RWPE2 (cell line): Measurements from ENCODE around the gene KRTAP4-8.
A peak's percentile ranks its signal among the peaks of the same experiment; 100 is the strongest.
"Not testable (repeated sequence)": the region's sequence is repeated elsewhere in the genome, so short reads cannot be mapped to it uniquely, and the experiment has no call there.

Experiments used
- ATAC-seq: fragments of 200-7000 bp; cut with Tn5 transposase; 3 replicates; pipeline ENCODE4 v1.9.1; 2021; ENCODE audit warnings: low read depth
- DNase-seq: peaks from one replicate; pipeline ENCODE4 v3.0.0-alpha.2; 2020; ENCODE audit warnings: low spot score
- H3K27ac ChIP-seq: fragments of 450-650 bp; 2 replicates; pipeline ENCODE4 v1.5.1; 2017; ENCODE audit warnings: mild to moderate bottlenecking; ENCODE audit not compliant: poor library complexity, severe bottlenecking
- H3K27me3 ChIP-seq: fragments of 250-450 bp; sonication (Bioruptor Pico); 2 replicates; pipeline ENCODE4 v1.5.1; 2021; ENCODE audit warnings: mild to moderate bottlenecking, moderate library complexity; ENCODE audit not compliant: insufficient read depth, poor library complexity, severe bottlenecking
- H3K36me3 ChIP-seq: fragments of 250-450 bp; sonication (Bioruptor Pico); 2 replicates; pipeline ENCODE4 v1.5.1; 2020; ENCODE audit warnings: low read depth, mild to moderate bottlenecking, moderate library complexity
- H3K4me1 ChIP-seq: fragments of 250-450 bp; sonication (Bioruptor Pico); 2 replicates; pipeline ENCODE4 v1.5.1; 2021; ENCODE audit warnings: mild to moderate bottlenecking, moderate library complexity; ENCODE audit not compliant: insufficient read depth, poor library complexity, severe bottlenecking
- H3K4me3 ChIP-seq: fragments of 250-450 bp; sonication (Bioruptor Pico); 2 replicates; pipeline ENCODE4 v1.5.1; 2021; ENCODE audit warnings: mild to moderate bottlenecking, moderate library complexity; ENCODE audit not compliant: severe bottlenecking
- H3K9me3 ChIP-seq: fragments of 250-450 bp; sonication (Bioruptor Pico); 2 replicates; pipeline ENCODE4 v1.5.1; 2021; ENCODE audit warnings: mild to moderate bottlenecking, moderate library complexity; ENCODE audit not compliant: severe bottlenecking
- CTCF ChIP-seq: fragments of 450-650 bp; IDR thresholded peaks from one replicate; pipeline ENCODE4 v1.5.1; 2017; ENCODE audit warnings: mild to moderate bottlenecking, moderate library complexity; ENCODE audit not compliant: poor library complexity, severe bottlenecking

The KRTAP4-8 gene

GRCh38 chr17:41111151-41111885 is 13.4 kb upstream of the KRTAP4-8 start:
- H3K4me1 ChIP-seq = no peaks in the 10 kb centered on the region
- no peak overlapping the region for H3K4me3 ChIP-seq
- ATAC-seq (no peak), DNase-seq (no peak)
- H3K36me3 ChIP-seq = no peaks in the 10 kb centered on the region
- no peaks in the 10 kb centered on the region for H3K27me3 ChIP-seq
- no peaks in the 10 kb centered on the region for H3K9me3 ChIP-seq
- no peak overlapping the region for H3K27ac ChIP-seq
- TF ChIP-seq CTCF = no peak

- not testable (repeated sequence) for H3K9me3 ChIP-seq, H3K27ac ChIP-seq, H3K4me3 ChIP-seq, H3K36me3 ChIP-seq, H3K27me3 ChIP-seq, H3K4me1 ChIP-seq, DNase-seq, ATAC-seq
Measured at GRCh38 chr17:41108728-41109386, 10.9 kb upstream of the KRTAP4-8 start.

- H3K36me3 ChIP-seq = no peaks in the 10 kb centered on the region
- TF ChIP-seq CTCF = no peak
- no peaks in the 10 kb centered on the region for H3K27me3 ChIP-seq
- H3K27ac ChIP-seq = no peak overlapping the region
- no peak overlapping the region for H3K4me3 ChIP-seq
- H3K4me1 ChIP-seq = peaks cover 6% of the 10 kb centered on the region
- DNase-seq (no peak), ATAC-seq (no peak)
- no peaks in the 10 kb centered on the region for H3K9me3 ChIP-seq
Measured at GRCh38 chr17:41107941-41108450, 10.1 kb upstream of the KRTAP4-8 start.

- not testable (repeated sequence) for ATAC-seq, H3K9me3 ChIP-seq, H3K36me3 ChIP-seq, DNase-seq, H3K4me3 ChIP-seq, H3K27me3 ChIP-seq
- H3K27ac ChIP-seq = peak within 1 kb of the TSS; percentile 70
- peaks cover 13% of the 10 kb centered on the region for H3K4me1 ChIP-seq
Measured at GRCh38 chr17:41105347-41105746, 7.4 kb upstream of the KRTAP4-8 start, which contains the start of gene KRTAP4-9. KRTAP4-9 (plus strand) TSS chr17:41105389; CDS start chr17:41105389, 0 bp downstream.

- not testable (repeated sequence) for H3K9me3 ChIP-seq, H3K4me3 ChIP-seq, DNase-seq, H3K36me3 ChIP-seq, H3K27me3 ChIP-seq
- ATAC-seq = peak; percentile 91
- Histone ChIP-seq H3K27ac (peak overlapping the region; percentile 70), H3K4me1 (peaks cover 21% of the 10 kb centered on the region)
Measured at GRCh38 chr17:41104386-41105038, 6.6 kb upstream of the KRTAP4-8 start.

GRCh38 chr17:41103896-41104295 is 6.0 kb upstream of the KRTAP4-8 start:
- H3K9me3 ChIP-seq = peaks cover 3% of the 10 kb centered on the region
- H3K27ac ChIP-seq = peak overlapping the region; percentile 70
- DNase-seq (no peak), ATAC-seq (no peak)
- peaks cover 26% of the 10 kb centered on the region for H3K4me1 ChIP-seq
- H3K36me3 ChIP-seq = no peaks in the 10 kb centered on the region
- H3K27me3 ChIP-seq = no peaks in the 10 kb centered on the region
- TF ChIP-seq CTCF = no peak
- no peak overlapping the region for H3K4me3 ChIP-seq
